ENCODE measurements around the gene FRYL.
A peak's percentile ranks its signal among the peaks of the same experiment; 100 is the strongest.
"Not testable (repeated sequence)": the region's sequence is repeated elsewhere in the genome, so short reads cannot be mapped to it uniquely, and the experiment has no call there.

FRYL gene

DNA sequence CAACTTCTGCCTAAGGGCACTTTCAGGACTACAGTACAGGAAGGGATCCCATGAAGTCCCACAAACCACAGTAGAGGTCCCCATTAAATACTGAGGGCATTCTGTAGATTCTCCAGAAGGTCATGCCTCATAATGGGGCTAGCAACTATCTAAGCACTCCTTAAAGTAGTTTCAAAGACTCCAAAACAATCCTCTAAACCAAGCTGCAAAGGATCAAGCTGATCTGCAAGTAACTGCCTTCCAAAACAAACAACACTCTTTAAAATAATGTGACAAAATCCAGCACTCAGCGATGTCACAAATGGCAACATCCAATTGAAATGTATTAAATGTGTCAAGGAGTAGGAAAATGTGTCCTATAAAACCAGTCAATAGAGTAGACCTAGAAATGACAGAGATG is 118.7 kb downstream of the FRYL start:
- DNase-seq (ENCODE audit: low read depth in 2 of 2): no peak

DNA sequence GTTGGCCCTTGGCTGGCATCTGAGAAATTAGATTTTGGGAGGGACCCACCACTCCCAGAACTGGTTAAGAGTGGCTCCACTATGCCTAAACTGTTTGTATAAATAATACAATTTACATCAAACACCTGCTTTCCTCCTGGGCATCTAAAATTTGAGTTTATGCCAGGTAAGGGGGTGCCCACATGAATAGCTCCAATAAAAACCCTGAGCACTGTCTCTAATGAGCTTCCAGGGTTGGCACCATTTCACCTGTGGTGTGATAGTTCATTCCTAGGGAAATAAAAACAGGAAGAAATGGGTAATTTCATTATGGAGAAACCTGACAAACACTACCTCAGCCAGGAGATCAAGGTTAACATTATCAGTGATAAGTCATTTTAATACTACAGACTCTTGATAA is 119.7 kb downstream of the FRYL start:
- no peak for DNase-seq (ENCODE audit: low read depth in 2 of 2)

DNA sequence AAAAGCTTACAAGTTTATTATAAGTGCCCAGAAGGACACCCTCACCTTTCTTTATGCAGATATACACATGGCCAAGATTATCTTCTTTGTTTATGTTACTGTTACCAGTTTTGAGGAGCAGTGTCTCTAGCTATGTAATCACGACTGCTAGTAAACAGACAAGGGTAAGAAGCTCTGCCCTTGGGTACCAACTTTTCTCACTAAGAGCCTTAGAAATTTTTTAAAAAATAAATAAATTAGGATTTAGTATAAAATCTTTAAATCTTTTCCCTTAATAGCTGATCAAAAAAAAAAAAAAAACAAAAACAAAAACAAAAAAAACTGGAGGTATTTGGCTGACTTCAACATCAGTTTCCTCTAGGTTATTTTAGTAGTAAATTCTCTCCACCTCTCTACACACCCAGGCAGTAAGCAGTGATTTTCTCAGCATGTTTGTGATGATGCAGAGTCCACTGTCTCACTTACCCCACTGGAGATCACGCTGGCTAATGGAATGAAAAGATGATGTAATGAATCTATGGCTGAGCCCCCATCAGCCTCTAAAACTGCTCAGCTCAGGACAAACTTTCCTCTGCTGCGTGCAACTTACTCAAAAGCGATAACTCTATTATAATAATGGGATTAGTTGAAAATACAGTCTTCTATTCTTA is 125.9 kb downstream of the FRYL start:
- DNase-seq (ENCODE audit: low read depth in 2 of 2): no peak

DNA sequence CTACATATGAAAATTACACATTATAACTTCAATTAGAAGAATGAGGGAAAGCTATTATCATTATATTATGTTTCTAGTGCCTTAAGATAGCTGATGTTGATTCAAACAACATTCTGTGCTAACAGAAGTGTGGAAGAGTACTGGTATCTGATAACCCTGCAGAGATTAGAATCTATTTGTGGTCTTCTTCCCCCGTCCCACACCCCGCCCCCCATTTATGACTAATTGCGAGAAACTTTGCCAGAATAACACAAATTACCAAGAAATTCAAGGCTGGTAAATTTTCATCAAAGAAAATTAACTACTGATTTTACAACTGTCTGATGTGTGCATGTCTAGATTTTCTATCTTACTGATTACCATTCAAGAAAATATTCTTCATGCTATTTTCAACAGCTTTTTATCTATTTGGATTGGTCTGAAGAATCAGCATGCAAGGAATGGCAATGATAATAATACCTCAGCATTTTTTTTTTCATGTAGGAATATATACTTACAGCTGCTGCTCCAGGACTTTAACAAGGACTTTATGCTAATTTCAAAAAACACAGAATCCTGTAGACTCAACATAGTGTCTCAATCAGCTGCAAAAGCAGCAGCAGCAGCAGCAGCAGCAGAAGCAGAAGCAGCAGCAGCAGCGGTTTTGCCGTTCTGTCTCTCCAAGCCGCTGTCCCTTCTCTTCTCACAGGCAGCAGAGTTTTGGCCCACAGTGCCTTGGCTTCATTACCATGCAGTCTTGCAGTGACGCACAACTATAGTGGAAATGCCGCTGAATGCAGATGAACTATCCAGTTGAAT is 126.7 kb downstream of the FRYL start:
- peak; percentile 7 to 15 for DNase-seq (ENCODE audit: low read depth in 2 of 2)

DNA sequence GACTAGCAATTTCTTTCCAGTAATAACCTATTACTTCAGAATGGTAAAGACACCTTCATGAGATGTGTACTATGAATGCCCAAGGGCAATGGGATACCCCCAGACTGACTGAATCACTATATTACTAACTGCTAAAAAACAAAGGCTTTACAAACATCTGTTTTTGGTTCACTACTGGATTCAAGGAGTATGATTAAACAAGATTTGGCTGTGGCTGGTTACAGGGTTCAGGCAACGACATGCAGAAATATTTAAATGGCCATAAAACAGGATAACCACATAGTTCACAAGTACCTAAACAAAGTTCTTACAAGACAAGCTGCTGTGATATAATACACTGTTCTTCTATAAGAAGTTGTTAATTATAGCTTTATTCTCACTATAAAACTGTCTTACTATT is 128.2 kb downstream of the FRYL start:
- no peak for DNase-seq (ENCODE audit: low read depth in 2 of 2)

DNA sequence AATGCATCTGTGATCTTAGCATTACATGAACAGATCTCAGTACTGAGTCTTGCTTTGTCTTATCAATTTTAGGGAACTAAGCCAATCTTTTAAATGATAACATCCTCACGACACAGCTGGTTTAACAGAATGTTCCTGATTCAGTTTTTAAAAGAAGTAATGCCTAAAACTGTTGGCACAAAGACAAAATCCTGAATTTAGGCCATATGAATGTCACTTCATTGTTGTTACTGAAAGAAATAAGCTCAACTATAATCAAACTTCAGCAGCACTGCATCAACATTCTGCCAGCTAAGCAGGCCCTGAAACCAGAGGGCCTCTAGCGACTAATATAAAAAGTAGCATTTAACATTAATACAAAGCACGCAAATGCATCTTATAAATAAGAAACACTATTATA is 130.6 kb downstream of the FRYL start:
- DNase-seq (ENCODE audit: low read depth in 2 of 2): no peak

DNA sequence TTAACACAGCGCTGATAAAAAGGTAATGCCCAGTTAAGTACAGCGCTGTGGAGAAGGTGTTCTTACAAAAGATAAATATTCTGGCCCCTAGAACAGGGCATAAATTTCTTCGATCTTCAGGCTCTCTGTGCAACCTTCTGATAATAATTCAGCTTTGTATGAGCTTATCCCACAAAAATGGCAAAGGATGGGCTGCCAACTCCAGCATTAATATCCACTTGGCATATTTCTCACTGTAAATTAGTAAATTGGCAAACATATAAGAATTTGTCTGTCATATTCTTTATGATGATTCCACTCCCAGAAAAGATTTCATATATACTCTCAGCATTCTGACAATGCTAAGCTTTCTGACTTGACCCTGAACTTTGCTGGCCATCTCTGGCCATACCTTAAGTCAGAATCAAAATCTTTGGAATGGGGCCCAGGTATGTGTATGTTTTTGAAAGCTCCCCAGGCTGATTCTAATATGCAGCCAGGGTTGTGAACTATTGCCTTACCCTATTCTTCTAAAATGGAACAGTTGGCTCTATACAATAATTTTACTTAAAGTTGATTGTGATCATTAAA is 134.8 kb downstream of the FRYL start:
- no peak for DNase-seq (ENCODE audit: low read depth in 2 of 2)

DNA sequence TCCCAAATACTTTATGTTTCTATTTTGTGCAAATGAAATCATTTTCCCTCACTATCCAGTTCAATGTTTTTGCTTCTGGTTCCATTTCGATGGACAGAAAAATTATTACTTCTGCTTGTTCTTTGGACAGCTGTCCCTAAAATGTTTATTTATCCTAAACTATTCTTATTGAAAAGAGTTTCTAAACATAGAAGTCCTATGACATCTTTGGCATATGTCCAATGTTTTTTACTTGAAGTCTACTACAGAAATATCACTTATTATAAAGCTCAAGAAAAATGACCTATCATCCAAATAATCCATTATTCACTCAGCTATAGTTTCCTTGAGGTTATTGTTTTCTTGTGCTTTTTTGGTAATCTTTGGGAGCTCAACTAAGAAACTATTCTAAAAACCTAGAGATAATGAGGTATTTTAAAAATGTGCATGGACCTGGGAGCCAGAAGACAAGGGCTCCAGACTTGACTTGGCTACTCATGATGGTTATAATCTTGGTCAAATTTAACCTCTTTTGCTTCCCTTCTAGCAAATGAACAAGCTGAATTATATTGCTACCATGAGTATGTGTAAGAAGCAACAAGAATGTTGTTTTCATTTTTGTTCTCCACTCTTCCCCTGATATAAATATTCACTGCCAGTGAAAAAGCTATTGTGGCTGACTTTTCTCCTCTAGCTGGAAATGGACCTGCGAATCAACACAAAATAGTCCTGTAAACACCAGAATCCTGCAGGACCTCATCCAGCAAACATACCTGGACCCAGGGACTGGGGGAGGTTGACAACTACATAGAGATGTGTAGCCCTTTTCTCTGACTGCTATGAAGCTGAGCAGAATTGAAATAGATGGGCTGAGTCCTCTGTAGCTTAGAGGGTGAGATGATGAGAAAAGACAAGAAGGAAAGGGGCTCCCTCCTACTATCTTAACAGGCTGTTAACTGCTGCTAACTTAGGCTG is 137.4 kb downstream of the FRYL start:
- no peak for DNase-seq (ENCODE audit: low read depth in 2 of 2)

DNA sequence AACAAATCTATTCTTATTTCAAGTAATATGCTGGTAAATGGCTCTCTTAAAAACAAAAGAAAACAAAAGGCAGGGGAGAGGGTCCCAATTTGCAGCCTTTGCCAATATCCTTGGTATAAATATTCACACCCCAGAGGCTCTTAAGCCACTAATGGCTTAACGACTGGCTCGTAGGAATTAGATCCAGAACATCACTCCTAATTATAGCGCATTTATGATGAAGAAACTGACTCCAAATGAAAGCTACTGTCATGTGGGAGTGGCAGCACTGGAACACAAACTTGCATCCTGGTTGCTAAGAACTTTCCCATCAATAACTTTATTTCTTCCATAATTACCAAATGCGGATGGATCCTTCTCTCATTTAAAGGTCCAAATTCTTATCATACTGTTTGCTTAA is 138.7 kb downstream of the FRYL start:
- no peak for DNase-seq (ENCODE audit: low read depth in 2 of 2)

DNA sequence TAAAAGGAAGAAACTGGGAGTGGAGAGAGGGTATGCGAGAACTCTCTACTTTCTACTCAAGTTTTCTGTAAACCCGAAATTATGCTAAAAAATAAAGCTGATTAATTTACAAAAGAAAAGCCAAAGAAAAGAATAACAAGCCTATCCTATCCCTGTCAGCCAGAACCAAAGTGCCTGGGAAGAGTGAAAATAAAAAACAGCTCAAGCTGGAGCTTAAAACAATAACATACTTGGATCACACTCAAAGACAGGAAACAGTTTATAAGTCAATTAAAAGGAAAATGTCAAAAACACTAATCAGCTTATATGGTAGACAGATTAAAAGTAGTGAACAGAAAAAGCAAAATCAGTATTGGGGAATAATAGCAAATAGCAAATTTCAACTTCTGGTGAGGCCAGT is 139.4 kb downstream of the FRYL start:
- no peak for DNase-seq (ENCODE audit: low read depth in 2 of 2)

DNA sequence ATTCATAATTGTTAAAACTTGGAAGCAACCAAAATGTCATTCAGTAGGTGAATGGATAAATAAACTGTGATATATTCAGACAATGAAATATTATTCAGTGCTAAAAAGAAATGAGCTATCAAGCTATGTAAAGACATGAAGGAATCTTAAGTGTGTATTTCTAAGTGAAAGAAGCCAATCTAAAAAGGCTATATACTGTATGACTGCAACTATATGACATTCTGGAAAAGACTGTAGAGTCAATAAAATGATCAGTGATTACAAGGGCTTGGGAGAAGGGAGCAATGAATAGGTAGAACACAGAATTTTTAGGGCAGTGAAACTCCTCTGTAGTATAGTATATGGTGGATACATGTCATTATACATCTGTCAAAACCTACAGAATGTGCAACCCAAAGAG is 139.9 kb downstream of the FRYL start:
- DNase-seq (ENCODE audit: low read depth in 2 of 2): no peak

DNA sequence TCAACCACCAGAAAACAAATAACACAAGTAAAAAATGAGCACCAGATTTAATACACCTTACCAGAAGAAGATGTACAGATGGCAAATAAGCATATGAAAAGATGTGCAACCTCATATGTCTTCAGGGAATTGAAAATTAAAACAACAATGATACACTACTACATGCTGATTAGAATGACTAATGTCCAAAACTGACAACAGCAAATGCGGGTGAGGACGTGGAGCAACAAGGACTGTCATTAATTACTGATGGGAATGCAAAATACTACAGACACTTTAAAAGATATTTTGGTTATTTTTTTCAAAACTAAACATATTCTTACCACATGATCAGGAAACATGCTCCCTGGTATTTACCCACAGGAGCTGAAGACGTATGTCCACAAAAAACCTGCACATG is 140.3 kb downstream of the FRYL start:
- DNase-seq (ENCODE audit: low read depth in 2 of 2): no peak

DNA sequence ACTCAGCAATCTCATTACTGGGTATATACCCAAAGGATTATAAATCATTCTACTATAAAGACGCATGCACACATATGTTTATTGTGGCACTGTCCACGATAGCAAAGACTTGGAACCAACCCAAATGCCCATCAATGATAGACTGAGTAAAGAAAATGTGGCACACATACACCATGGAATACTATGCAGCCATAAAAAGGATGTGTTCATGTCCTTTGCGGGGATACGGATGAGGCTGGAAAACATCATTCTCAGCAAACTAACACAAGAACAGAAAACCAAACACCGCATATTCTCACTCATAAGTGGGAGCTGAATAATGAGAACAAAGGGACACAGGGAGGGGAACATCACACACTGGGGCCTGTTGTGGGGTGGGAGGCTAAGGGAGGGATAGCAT is 141.5 kb downstream of the FRYL start:
- not testable (repeated sequence) for DNase-seq (ENCODE audit: low read depth in 2 of 2)

DNA sequence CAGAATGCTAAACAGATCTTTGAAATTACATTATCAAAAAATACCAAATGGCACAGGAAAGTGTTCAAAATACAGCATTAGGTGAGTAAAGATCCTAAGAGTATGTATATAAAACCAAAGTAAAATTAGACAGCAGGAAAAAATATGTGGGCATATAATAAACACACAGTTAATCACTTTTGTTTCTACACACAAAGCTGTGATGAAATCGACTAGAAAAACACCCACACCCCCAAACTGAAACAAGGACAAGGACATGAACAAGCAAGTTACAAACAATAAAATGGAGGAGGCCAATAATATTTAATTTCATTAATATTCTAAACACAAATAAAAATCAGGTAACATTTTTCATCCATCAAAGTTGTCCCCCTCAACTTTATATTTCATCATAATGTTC is 143.2 kb downstream of the FRYL start:
- no peak for DNase-seq (ENCODE audit: low read depth in 2 of 2)

DNA sequence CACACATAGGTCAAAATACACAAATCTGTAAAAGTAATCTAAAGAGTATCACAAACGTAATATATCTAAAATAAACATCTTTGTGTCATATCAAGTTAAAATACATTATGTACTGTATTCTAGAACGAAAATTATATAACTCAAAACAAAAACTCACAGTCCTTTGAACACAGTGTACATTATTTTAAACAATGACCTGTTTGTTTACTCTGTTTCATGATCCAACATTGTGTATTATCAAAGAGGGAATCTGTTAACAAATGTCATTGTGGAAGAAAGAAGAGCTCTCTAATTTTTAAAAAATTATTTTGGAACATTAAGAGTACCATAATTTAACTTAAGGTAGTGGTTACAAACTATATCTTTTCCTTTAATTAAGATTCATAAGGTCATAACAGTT is 144.1 kb downstream of the FRYL start:
- no peak for DNase-seq (ENCODE audit: low read depth in 2 of 2)

DNA sequence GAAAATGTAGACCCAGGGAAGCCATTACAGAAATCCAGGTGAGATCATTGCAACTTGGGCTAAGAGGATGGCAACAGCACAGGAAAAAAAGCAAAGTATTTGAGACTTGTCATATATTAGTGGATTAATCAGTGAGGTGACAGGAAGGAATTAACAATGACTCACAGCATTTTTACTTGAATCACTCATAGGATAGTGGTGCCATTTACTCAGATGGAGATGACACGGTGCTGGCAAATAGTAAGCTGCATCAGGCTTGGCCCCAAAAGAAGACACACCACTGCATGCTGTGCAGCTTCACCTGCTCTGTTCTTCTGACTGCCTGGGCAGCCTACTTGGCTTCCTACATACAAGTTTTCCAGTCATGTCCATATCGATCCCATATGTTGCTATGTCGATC is 144.8 kb downstream of the FRYL start:
- peak; percentile 9 to 10 for DNase-seq (ENCODE audit: low read depth in 2 of 2)

DNA sequence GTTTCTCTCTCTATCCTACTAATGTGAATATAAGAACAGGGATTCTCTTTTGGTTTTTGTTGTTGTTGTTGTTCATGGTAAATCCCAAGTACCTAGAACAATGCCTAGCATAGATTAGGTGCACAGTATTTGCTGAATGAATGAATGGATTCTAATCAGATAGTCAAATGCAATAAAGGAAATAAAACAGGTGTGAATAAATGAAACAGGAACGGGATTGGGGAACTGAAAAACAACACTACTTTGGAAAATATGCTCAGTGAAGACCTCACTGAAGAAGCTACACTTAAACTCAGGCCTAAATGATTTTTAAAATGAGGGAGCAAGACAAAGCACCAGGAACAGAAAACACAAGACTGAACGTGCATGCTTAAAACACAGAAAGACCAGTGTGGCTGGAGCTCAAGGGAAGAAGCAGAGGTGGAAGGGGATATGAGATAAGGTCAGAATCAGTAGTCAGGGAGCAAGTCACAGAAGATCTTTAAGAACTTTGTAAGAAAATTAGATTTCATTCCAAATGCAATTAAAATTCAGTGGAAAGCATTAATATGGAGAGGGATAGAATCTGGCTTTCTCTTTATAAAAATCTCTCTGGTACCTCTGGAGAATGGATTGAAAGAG is 145.3 kb downstream of the FRYL start:
- no peak for DNase-seq (ENCODE audit: low read depth in 2 of 2)

DNA sequence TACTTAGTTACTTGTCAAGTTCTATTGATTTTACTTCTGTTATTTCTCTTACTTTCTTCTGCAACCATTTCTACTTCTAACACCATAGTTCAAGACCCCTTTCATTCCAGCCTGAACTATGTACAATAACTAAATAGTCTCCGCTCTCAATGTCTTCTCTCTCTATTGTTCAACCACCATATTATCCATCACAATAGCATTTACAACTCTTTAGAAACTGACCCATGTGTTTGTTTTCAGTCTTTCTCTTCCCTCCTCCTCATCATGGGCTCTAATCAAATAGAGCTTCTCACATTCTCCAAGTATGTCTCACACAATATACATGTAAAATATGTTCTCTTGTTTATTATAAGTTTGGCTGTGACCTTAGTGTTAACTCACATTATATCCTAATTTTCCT is 146.4 kb downstream of the FRYL start:
- DNase-seq (ENCODE audit: low read depth in 2 of 2): no peak

DNA sequence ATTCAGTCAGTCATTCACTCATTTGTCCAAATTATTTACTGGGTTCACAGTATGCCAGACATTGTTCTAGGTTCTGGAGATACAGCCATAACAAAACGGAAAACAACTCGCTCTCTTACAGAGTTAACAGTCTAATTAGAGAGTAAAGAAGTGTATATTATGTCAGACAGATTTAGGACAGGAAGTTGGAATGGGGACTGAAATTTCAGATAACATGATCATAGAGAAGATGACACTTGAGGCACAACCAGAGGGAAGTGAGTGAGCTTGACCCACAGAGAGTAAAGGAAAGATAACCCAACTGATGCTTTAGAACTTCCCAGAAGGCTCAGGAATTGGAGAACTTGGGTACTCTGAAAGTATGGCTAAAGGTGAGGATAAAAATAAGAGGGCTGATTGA is 150.6 kb downstream of the FRYL start:
- no peak for DNase-seq (ENCODE audit: low read depth in 2 of 2)

DNA sequence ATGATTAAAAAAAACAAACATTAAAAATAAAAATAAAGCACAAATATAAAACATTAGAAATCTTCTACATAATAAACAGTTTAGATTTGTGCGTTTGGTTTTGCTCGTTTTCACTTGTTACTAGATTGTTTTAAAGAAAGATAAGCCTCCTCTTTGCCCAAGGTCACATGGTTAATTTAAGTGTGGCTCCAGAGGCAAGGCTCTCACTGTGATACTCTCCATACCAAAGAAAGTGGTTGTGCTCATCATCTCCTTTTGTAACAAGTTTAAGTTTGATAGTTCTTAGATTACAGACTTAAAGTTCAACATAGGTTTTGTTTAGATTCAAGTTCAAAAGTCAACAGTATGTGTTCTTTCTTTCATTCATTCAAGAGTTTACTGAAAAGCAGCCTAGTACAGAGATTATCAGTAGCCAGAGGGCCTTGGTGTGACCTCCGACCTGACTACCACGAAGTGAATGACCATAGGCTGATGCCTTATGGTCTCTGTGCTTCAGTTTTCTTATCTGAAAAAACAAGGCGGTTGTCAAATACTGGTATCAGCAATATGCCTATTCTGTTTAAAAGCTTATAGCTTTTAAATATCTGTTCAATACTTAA is 156.8 kb downstream of the FRYL start:
- DNase-seq (ENCODE audit: low read depth in 2 of 2): no peak

DNA sequence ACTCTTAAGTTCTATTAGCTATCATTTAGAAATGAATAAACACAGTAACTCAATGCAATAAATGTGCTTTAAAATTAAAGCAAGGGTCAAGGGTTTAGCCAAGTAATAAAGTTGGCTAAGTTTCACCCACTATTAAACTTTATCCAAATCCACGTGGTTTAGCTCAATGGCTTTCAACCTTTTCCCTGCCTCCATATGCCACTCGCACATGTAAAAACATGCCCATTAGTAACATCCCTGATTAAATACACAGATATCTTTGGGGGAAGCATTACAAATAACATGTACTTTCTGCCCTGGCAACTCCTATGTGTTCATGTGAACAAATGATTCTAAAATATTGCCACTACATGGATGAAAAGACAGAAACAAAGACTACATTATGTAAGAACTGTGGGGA is 159.2 kb downstream of the FRYL start:
- DNase-seq (ENCODE audit: low read depth in 2 of 2): no peak

Data from stimulated activated CD4-positive, alpha-beta T cell treated with anti-CD3 and anti-CD28 coated beads, Interleukin-15, amount 100 ng/mL, for 48 hours (primary cell).